K562 (cell line): Measurements from ENCODE around the gene TMEM60. TPM values are rescaled to one million over a fixed set of nuclear protein-coding genes. Genes with fewer than 3 reads are reported as not detected.

Source experiments
- ATAC-seq: fragments of 200-7000 bp; cut with Tn5 transposase; 3 replicates; pipeline ENCODE4 v1.9.1; 2020; ENCODE audit warnings: moderate library complexity
- BruUV-seq: library from RNA; stranded (reverse); fragments of 400-500 nt; replicated peaks from 2 replicates; lab custom pipeline; 2021; lab: Mats Ljungman, UMichigan
- CTCF ChIA-PET: fragments of 300-600 bp; formaldehyde crosslinking; extraction: SDS; loops from one replicate; lab custom pipeline; 2021; ENCODE audit warnings: low intra/inter-chr PET ratio; lab: Yijun Ruan, JAX
- POLR2A ChIA-PET: fragments of 300-600, 350-650 bp; sonication (Branson Sonifier 250); formaldehyde crosslinking; extraction: SDS; loops from one replicate; lab custom pipeline; 2021; ENCODE audit warnings: antibody characterized with exemption, inconsistent platforms; lab: Yijun Ruan, JAX
- DNase-seq, 4 experiments: peaks; one replicate each; pipeline versions ENCODE4 v3.0.0 to v3.0.0-alpha.2; 2011 to 2018; ENCODE audit warnings: low spot score in 3 of 4, mixed read lengths in 3 of 4; ENCODE audit errors: extremely low read depth in 1 of 4
- FAIRE-seq: peaks from 2 replicates; lab custom pipeline; 2011; peaks lifted over from hg19 to GRCh38; lab: Jason Lieb, UNC
- H2AFZ ChIP-seq: 2 replicates; pipeline ENCODE4 v1.6.0; 2011; ENCODE audit warnings: low read depth, low read length, control low read depth, inconsistent platforms
- H3K27ac ChIP-seq: fragments of 200-600 bp; 3 replicates; pipeline ENCODE4 v1.8.0; 2011; ENCODE audit warnings: low read depth, mild to moderate bottlenecking, control low read depth, inconsistent platforms, low read length, moderate library complexity, mixed read lengths; ENCODE audit errors: extremely low read depth
- H3K27me3 ChIP-seq, 2 experiments: fragments of 300-600 bp in 1 of 2; 2 replicates in 1 of 2; 3 replicates in 1 of 2; pipeline versions ENCODE4 v1.6.0 to v1.8.0; 2011; ENCODE audit warnings: inconsistent platforms in 2 of 2, low read length in 2 of 2, mild to moderate bottlenecking in 1 of 2, mixed read lengths in 1 of 2, moderate library complexity in 1 of 2; ENCODE audit not compliant: control insufficient read depth in 2 of 2, insufficient read depth in 2 of 2
- H3K36me3 ChIP-seq: fragments of 300-600 bp; 3 replicates; pipeline ENCODE4 v1.8.0; 2011; ENCODE audit warnings: mild to moderate bottlenecking, low read length, inconsistent platforms; ENCODE audit not compliant: control insufficient read depth, insufficient read depth
- H3K4me1 ChIP-seq, 2 experiments: fragments of 200-600 bp in 1 of 2; replicated peaks in 1 of 2; 2 replicates in 1 of 2; 3 replicates in 1 of 2; pipeline versions ENCODE4 v1.5.1 to v1.8.0; 2011; ENCODE audit warnings: inconsistent platforms in 2 of 2, low read length in 2 of 2, mild to moderate bottlenecking in 1 of 2, mixed read lengths in 1 of 2, moderate library complexity in 1 of 2; ENCODE audit not compliant: control insufficient read depth in 2 of 2, insufficient read depth in 2 of 2
- H3K4me2 ChIP-seq: 2 replicates; pipeline ENCODE4 v1.6.1; 2011; ENCODE audit warnings: low read length, control low read depth, inconsistent platforms, mixed read lengths; ENCODE audit not compliant: insufficient read depth
- H3K4me3 ChIP-seq: fragments of 200-600 bp; sonication (generic), shearing (Covaris generic); 2 replicates; pipeline ENCODE4 v1.5.1; 2016; ENCODE audit warnings: control low read depth, inconsistent platforms
- H3K79me2 ChIP-seq: fragments of 200-600 bp; 3 replicates; pipeline ENCODE4 v1.8.0; 2011; ENCODE audit warnings: low read length, inconsistent platforms; ENCODE audit not compliant: control insufficient read depth, insufficient read depth
- H3K9ac ChIP-seq, 2 experiments: 2 replicates each; pipeline versions ENCODE4 v1.6.0 to v1.6.1; 2011; ENCODE audit warnings: low read depth in 2 of 2, low read length in 2 of 2, control low read depth in 1 of 2, inconsistent platforms in 1 of 2, mild to moderate bottlenecking in 1 of 2, mixed read lengths in 1 of 2; ENCODE audit not compliant: insufficient read depth in 1 of 2
- H3K9me1 ChIP-seq: one replicate; pipeline ENCODE4 v1.6.0; 2011; ENCODE audit warnings: inconsistent platforms, mild to moderate bottlenecking, low read length, moderate library complexity; ENCODE audit not compliant: control insufficient read depth, insufficient read depth
- H3K9me3 ChIP-seq: replicated peaks from 2 replicates; pipeline ENCODE4 v1.5.1; 2011; ENCODE audit warnings: low read depth, low read length, inconsistent platforms; ENCODE audit not compliant: control insufficient read depth, insufficient read depth
- H4K20me1 ChIP-seq: replicated peaks from 2 replicates; pipeline ENCODE4 v1.6.1; 2011; ENCODE audit warnings: low read length, inconsistent platforms, mixed read lengths; ENCODE audit not compliant: control insufficient read depth, insufficient read depth
- ATF7 ChIP-seq: fragments of 450-650 bp; IDR thresholded peaks from 2 replicates; pipeline ENCODE4 v1.7.1; 2014; ENCODE audit warnings: mild to moderate bottlenecking, moderate library complexity
- BRD4 ChIP-seq: fragments of 200-600 bp; sonication (generic); IDR thresholded peaks from 2 replicates; pipeline ENCODE4 v1.6.1; 2017; ENCODE audit warnings: inconsistent platforms
- CHD7 ChIP-seq: fragments of 200-600 bp; sonication (generic); IDR thresholded peaks from one replicate; pipeline ENCODE4 v1.6.1; 2012; ENCODE audit warnings: mild to moderate bottlenecking, low read depth, low read length, inconsistent platforms
- DPF2 ChIP-seq: fragments of 450-650 bp; IDR thresholded peaks from 2 replicates; pipeline ENCODE4 v1.6.1; 2016
- E2F8 ChIP-seq: fragments of 450-650 bp; IDR thresholded peaks from 2 replicates; pipeline ENCODE4 v1.7.1; 2018; ENCODE audit warnings: mild to moderate bottlenecking, low read depth; ENCODE audit not compliant: partially characterized antibody
- NFIX ChIP-seq: fragments of 250-450 bp; sonication (Bioruptor Pico); IDR thresholded peaks from 2 replicates; pipeline ENCODE4 v1.4.0; 2020; ENCODE audit warnings: low read depth, mild to moderate bottlenecking, moderate library complexity
- POLR2AphosphoS2 ChIP-seq: IDR thresholded peaks from 2 replicates; pipeline ENCODE4 v1.6.1; 2012; ENCODE audit warnings: low read length, improper control_type of control experiment
- ZKSCAN3 ChIP-seq: fragments of 250-450 bp; sonication (Bioruptor Pico); IDR thresholded peaks from 2 replicates; pipeline ENCODE4 v1.4.0; 2020
- ZNF511 ChIP-seq: sonication (generic); formaldehyde crosslinking; IDR thresholded peaks from 2 replicates; pipeline ENCODE4 v1.8.0; 2022; ENCODE audit warnings: mild to moderate bottlenecking, missing genetic modification reagents
- WGBS: fragments of 100-300 bp; shearing (Covaris generic); methylation state at CpG from one replicate; pipeline ENCODE4 v1.1.6; 2016; ENCODE audit warnings: low coverage, mixed read lengths; ENCODE audit not compliant: insufficient coverage; ENCODE audit errors: missing lambda C conversion rate; 5-methylcytosine and 5-hydroxymethylcytosine counted together
- in situ Hi-C: fragments of 300-500 bp; cut with MboI; formaldehyde crosslinking; loops from 4 replicates; pipeline ENCODE4 v1.15.0; 2018; ENCODE audit warnings: inconsistent platforms, mixed read lengths
- intact Hi-C: fragments of 100-400 bp; cut with micrococcal nuclease; formaldehyde crosslinking; loops from 2 replicates; pipeline ENCODE4 v1.14.2; 2022
- polyA plus RNA-seq, 8 experiments: library from polyadenylated mRNA; depleted of rRNA in 4 of 8; stranded (reverse) in 5 of 8; unstranded in 3 of 8; fragments of >200 nt; fragmentation: Nextera tagmentation in 2 of 8; fragmentation: Illumina TruSeq in 1 of 8; extraction: Ambion mirVana in 2 of 8; extraction: Trizol in 1 of 8; gene quantifications; 2 replicates each; pipeline versions ENCODE4 v1.2.1 to v1.2.3, GENCODE V29; 2011 to 2014; ENCODE audit warnings: inconsistent platforms in 1 of 8, missing spikeins in 1 of 8
- total RNA-seq, 7 experiments: library from RNA; depleted of rRNA in 6 of 7; stranded (reverse); fragments of >200 nt in 6 of 7; fragmentation: Illumina TruSeq in 2 of 7; extraction: Trizol in 2 of 7; gene quantifications; 2 replicates each; pipeline versions ENCODE4 v1.2.1 to v1.2.3, GENCODE V29; 2011 to 2021; ENCODE audit warnings: low replicate concordance in 1 of 7

TMEM60 gene
- total and polyA plus RNA-seq, 9 of the 15 experiments (the other 6 are each of a cell fraction or from before 2014, with no cell fraction given): 12.5 to 140 (median 38.4) TPM

- Histone ChIP-seq H4K20me1 (no peaks in the 10 kb centered on the region), H3K4me1 (peaks cover 0 to 10% of the 10 kb centered on the region in 2 experiments; a peak in 1 of 5 replicates), H3K4me2 (no peak overlapping the region), H3K9me1 (no peaks in the 10 kb centered on the region), H2AFZ (no peak overlapping the region), H3K4me3 (no peak overlapping the region), H3K9me3 (peaks cover 3% of the 10 kb centered on the region; the same call in 1 of the 2 replicates), H3K27ac (peak overlapping the region; percentile 15; the same call in 1 of the 3 replicates), H3K27me3 (no peaks in the 10 kb centered on the region), H3K36me3 (peaks cover 54% of the 10 kb centered on the region), H3K9ac (no peak overlapping the region), H3K79me2 (0 out of 3 replicates have a peak, but pooled peaks cover 4% of the 10 kb centered on the region)
- ChIA-PET POLR2A (interaction anchor here (0.7 kb wide), 1 partner anchor 151 kb away, joined by 3 read pairs; no protein-coding TSS in a partner anchor), CTCF (no interaction called here)
- FAIRE-seq: no peak
- intact Hi-C loops (no loop called here), in situ Hi-C loops (no loop called here)
- BruUV-seq: no TSS peak
- 58% methylated on average over 1 of the region's 1 CpG for WGBS
- no peak for DNase-seq
- ATAC-seq: no peak; the same call in 1 of the 3 replicates
- TF ChIP-seq POLR2AphosphoS2: no peak
- TF ChIP-seq DPF2: no peak
- no peak for TF ChIP-seq ATF7
- no peak for TF ChIP-seq ZKSCAN3 (CRISPR knock-in tag)
- no peak for TF ChIP-seq E2F8
- no peak for TF ChIP-seq NFIX
- TF ChIP-seq BRD4: no peak
- no peak for TF ChIP-seq ZNF511 (CRISPR knock-in tag)
- TF ChIP-seq CHD7: no peak
Measured at GRCh38 chr7:77783111-77783510, 15.1 kb downstream of the TMEM60 start.
